OCI-LY3 (cell line): ENCODE results near the gene PEX26.

Source experiments
- CTCF ChIP-seq: fragments of 200-600, 300-600 bp; sonication (generic); IDR thresholded peaks from 2 replicates; pipeline ENCODE4 v1.5.1; 2014; ENCODE audit warnings: antibody characterized with exemption, low read length, low read depth
- EZH2phosphoT487 ChIP-seq: fragments of 200-600 bp; shearing (Covaris generic); IDR thresholded peaks from 2 replicates; pipeline ENCODE4 v1.6.1; 2018; ENCODE audit warnings: antibody characterized with exemption, mixed run types, low read depth

- TF ChIP-seq CTCF (no peak), EZH2phosphoT487 (no peak)
Measured at GRCh38 chr22:18063306-18063705, 14.5 kb upstream of the PEX26 start.
